DOHH2 (cell line): ENCODE results near the gene DNAJA1.

Experiments
- CTCF ChIP-seq: fragments of 200-600 bp; sonication (generic); IDR thresholded peaks from one replicate; pipeline ENCODE4 v1.5.1; 2014; ENCODE audit warnings: antibody characterized with exemption, mild to moderate bottlenecking, low read depth, low read length; ENCODE audit not compliant: poor library complexity, severe bottlenecking
- EZH2phosphoT487 ChIP-seq: fragments of 200-600 bp; sonication (generic); IDR thresholded peaks from 2 replicates; pipeline ENCODE4 v1.6.1; 2017; ENCODE audit warnings: borderline replicate concordance, mild to moderate bottlenecking, antibody characterized with exemption, low read length, moderate library complexity, mixed read lengths

- TF ChIP-seq CTCF (no peak), EZH2phosphoT487 (no peak)
Measured at GRCh38 chr9:33080534-33080933, 55.5 kb downstream of the DNAJA1 start.
